ENCODE measurements around the gene MST1.

MST1 gene

GRCh38 chr3:49647741-49648140 is 41.5 kb downstream of the MST1 start:
- Histone ChIP-seq H4K20me1 (ENCODE audit: insufficient read depth, low read length) (no peaks in the 10 kb centered on the region), H3K27me3 (ENCODE audit: low read depth, low read length) (no peaks in the 10 kb centered on the region), H3K4me1 (ENCODE audit: low read length) (no peaks in the 10 kb centered on the region), H3K79me2 (ENCODE audit: low read length) (no peaks in the 10 kb centered on the region), H3K4me2 (ENCODE audit: low read length) (no peak overlapping the region), H2AFZ (ENCODE audit: low read depth, low read length) (no peak overlapping the region), H3K27ac (ENCODE audit: low read length) (no peak overlapping the region), H3K9ac (ENCODE audit: low read length) (no peak overlapping the region), H3K36me3 (replicated peaks; ENCODE audit: low read depth, low read length) (no peaks in the 10 kb centered on the region), H3K9me3 (ENCODE audit: insufficient read depth, low read length) (no peaks in the 10 kb centered on the region), H3K4me3 (ENCODE audit: low read length) (no peak overlapping the region)
- TF ChIP-seq CTCF (IDR thresholded peaks at IDR 0.05; ENCODE audit: low read depth, low read length) (no peak), EZH2phosphoT487 (IDR thresholded peaks at IDR 0.05; ENCODE audit: low read depth) (no peak)

GRCh38 chr3:49646236-49646635 is 43.0 kb downstream of the MST1 start:
- Histone ChIP-seq H3K4me3 (ENCODE audit: low read length) (no peak overlapping the region), H3K4me1 (ENCODE audit: low read length) (no peaks in the 10 kb centered on the region), H3K9me3 (ENCODE audit: insufficient read depth, low read length) (no peaks in the 10 kb centered on the region), H3K79me2 (ENCODE audit: low read length) (no peaks in the 10 kb centered on the region), H3K4me2 (ENCODE audit: low read length) (no peak overlapping the region), H3K9ac (ENCODE audit: low read length) (no peak overlapping the region), H3K27me3 (ENCODE audit: low read depth, low read length) (no peaks in the 10 kb centered on the region), H2AFZ (ENCODE audit: low read depth, low read length) (no peak overlapping the region), H4K20me1 (ENCODE audit: insufficient read depth, low read length) (no peaks in the 10 kb centered on the region), H3K27ac (ENCODE audit: low read length) (no peak overlapping the region), H3K36me3 (replicated peaks; ENCODE audit: low read depth, low read length) (no peaks in the 10 kb centered on the region)
- TF ChIP-seq EZH2phosphoT487 (IDR thresholded peaks at IDR 0.05; ENCODE audit: low read depth) = no peak
- no peak for TF ChIP-seq CTCF (IDR thresholded peaks at IDR 0.05; ENCODE audit: low read depth, low read length)

GRCh38 chr3:49644684-49645083 is 44.6 kb downstream of the MST1 start:
- Histone ChIP-seq H3K27ac (ENCODE audit: low read length) (no peak overlapping the region), H3K4me3 (ENCODE audit: low read length) (no peak overlapping the region), H3K9me3 (ENCODE audit: insufficient read depth, low read length) (no peaks in the 10 kb centered on the region), H3K4me2 (ENCODE audit: low read length) (no peak overlapping the region), H3K27me3 (ENCODE audit: low read depth, low read length) (no peaks in the 10 kb centered on the region), H3K79me2 (ENCODE audit: low read length) (no peaks in the 10 kb centered on the region), H3K36me3 (replicated peaks; ENCODE audit: low read depth, low read length) (no peaks in the 10 kb centered on the region), H3K9ac (ENCODE audit: low read length) (no peak overlapping the region), H2AFZ (ENCODE audit: low read depth, low read length) (no peak overlapping the region), H3K4me1 (ENCODE audit: low read length) (no peaks in the 10 kb centered on the region), H4K20me1 (ENCODE audit: insufficient read depth, low read length) (no peaks in the 10 kb centered on the region)
- no peak for TF ChIP-seq EZH2phosphoT487 (IDR thresholded peaks at IDR 0.05; ENCODE audit: low read depth)
- TF ChIP-seq CTCF (IDR thresholded peaks at IDR 0.05; ENCODE audit: low read depth, low read length) = no peak

GRCh38 chr3:49642708-49643145 is 46.5 kb downstream of the MST1 start:
- Histone ChIP-seq H3K9me3 (ENCODE audit: insufficient read depth, low read length) (no peaks in the 10 kb centered on the region), H3K36me3 (replicated peaks; ENCODE audit: low read depth, low read length) (no peaks in the 10 kb centered on the region), H3K4me3 (ENCODE audit: low read length) (no peak overlapping the region), H4K20me1 (ENCODE audit: insufficient read depth, low read length) (no peaks in the 10 kb centered on the region), H2AFZ (ENCODE audit: low read depth, low read length) (no peak overlapping the region), H3K27me3 (ENCODE audit: low read depth, low read length) (no peaks in the 10 kb centered on the region), H3K9ac (ENCODE audit: low read length) (no peak overlapping the region), H3K4me2 (ENCODE audit: low read length) (no peak overlapping the region), H3K79me2 (ENCODE audit: low read length) (no peaks in the 10 kb centered on the region), H3K27ac (ENCODE audit: low read length) (no peak overlapping the region), H3K4me1 (ENCODE audit: low read length) (no peaks in the 10 kb centered on the region)
- TF ChIP-seq CTCF (IDR thresholded peaks at IDR 0.05; ENCODE audit: low read depth, low read length) (no peak), EZH2phosphoT487 (IDR thresholded peaks at IDR 0.05; ENCODE audit: low read depth) (no peak)
